ENCODE results near the gene ZNF451. TPM values are rescaled to one million over a fixed set of nuclear protein-coding genes. Genes with fewer than 3 reads are reported as not detected.
A peak's percentile ranks its signal among the peaks of the same experiment; 100 is the strongest.

Gene ZNF451
- total RNA-seq, 1 experiment from 2014 or later: 92.3 TPM

GRCh38 chr6:57163956-57164355 lies 74.0 kb downstream of the ZNF451 start:
- Histone ChIP-seq H3K9ac (ENCODE audit: low read length) (no peak overlapping the region), H3K27ac (ENCODE audit: low read length) (no peak overlapping the region), H3K9me2 (replicated peaks; ENCODE audit: insufficient read depth, low read length) (no peaks in the 10 kb centered on the region), H3K4me2 (ENCODE audit: low read depth, low read length, poor library complexity, severe bottlenecking) (no peak overlapping the region), H3K4me1 (ENCODE audit: low read length) (peaks cover 3% of the 10 kb centered on the region; the same call in 1 of the 2 replicates), H3K27me3 (ENCODE audit: low read length) (no peaks in the 10 kb centered on the region), H4K20me1 (ENCODE audit: insufficient read depth, low read depth, low read length) (no peaks in the 10 kb centered on the region), H3K79me2 (ENCODE audit: low read length) (peaks cover 7% of the 10 kb centered on the region; the same call in 1 of the 2 replicates), H3K9me3 (ENCODE audit: low read length) (peaks cover 3% of the 10 kb centered on the region; the same call in 1 of the 2 replicates), H3K4me3 (ENCODE audit: low read length) (no peak overlapping the region), H3K36me3 (ENCODE audit: insufficient read depth, low read length) (peaks cover 35% of the 10 kb centered on the region), H2AFZ (ENCODE audit: low read length) (no peak overlapping the region)
- DNase-seq: no peak

- H3K4me3 ChIP-seq (ENCODE audit: low read length): no peak overlapping the region
- no peak overlapping the region for H3K27ac ChIP-seq (ENCODE audit: low read length)
- peaks cover 3% of the 10 kb centered on the region; the same call in 1 of the 2 replicates for H3K9me3 ChIP-seq (ENCODE audit: low read length)
- no peaks in the 10 kb centered on the region for H3K27me3 ChIP-seq (ENCODE audit: low read length)
- H2AFZ ChIP-seq (ENCODE audit: low read length): no peak overlapping the region
- H3K4me2 ChIP-seq (ENCODE audit: low read depth, low read length, poor library complexity, severe bottlenecking): no peak overlapping the region
- peaks cover 3% of the 10 kb centered on the region; the same call in 1 of the 2 replicates for H3K4me1 ChIP-seq (ENCODE audit: low read length)
- no peak for DNase-seq
- H3K36me3 ChIP-seq (ENCODE audit: insufficient read depth, low read length): peaks cover 35% of the 10 kb centered on the region
- peaks cover 7% of the 10 kb centered on the region; the same call in 1 of the 2 replicates for H3K79me2 ChIP-seq (ENCODE audit: low read length)
- no peaks in the 10 kb centered on the region for H3K9me2 ChIP-seq (replicated peaks; ENCODE audit: insufficient read depth, low read length)
- H3K9ac ChIP-seq (ENCODE audit: low read length): no peak overlapping the region
- no peaks in the 10 kb centered on the region for H4K20me1 ChIP-seq (ENCODE audit: insufficient read depth, low read depth, low read length)
These were observed 75.1 kb downstream of the ZNF451 start for GRCh38 chr6:57165080-57165479.

GRCh38 chr6:57172136-57173055 lies 82.4 kb downstream of the ZNF451 start, which contains the start of gene BAG2:
TSS of gene BAG2 (plus strand) at chr6:57172326. CDS start at chr6:57172698, 372 bp downstream.
- H3K27ac ChIP-seq (ENCODE audit: low read length): peak within 1 kb of the TSS; percentile 74
- H3K9me2 ChIP-seq (replicated peaks; ENCODE audit: insufficient read depth, low read length): no peaks in the 10 kb centered on the region
- no peaks in the 10 kb centered on the region for H3K9me3 ChIP-seq (ENCODE audit: low read length)
- peak within 1 kb of the TSS; percentile 92 for H3K4me2 ChIP-seq (ENCODE audit: low read depth, low read length, poor library complexity, severe bottlenecking)
- no peaks in the 10 kb centered on the region for H4K20me1 ChIP-seq (ENCODE audit: insufficient read depth, low read depth, low read length)
- no peaks in the 10 kb centered on the region for H3K27me3 ChIP-seq (ENCODE audit: low read length)
- peaks cover 15% of the 10 kb centered on the region; the same call in 1 of the 2 replicates for H3K36me3 ChIP-seq (ENCODE audit: insufficient read depth, low read length)
- H3K4me3 ChIP-seq (ENCODE audit: low read length): peak within 1 kb of the TSS; percentile 82
- peak within 1 kb of the TSS; percentile 95 for H3K9ac ChIP-seq (ENCODE audit: low read length)
- DNase-seq: peak; percentile 97
- peaks cover 38% of the 10 kb centered on the region for H3K4me1 ChIP-seq (ENCODE audit: low read length)
- peak within 1 kb of the TSS; percentile 72; the same call in 1 of the 2 replicates for H2AFZ ChIP-seq (ENCODE audit: low read length)
- peaks cover 62% of the 10 kb centered on the region for H3K79me2 ChIP-seq (ENCODE audit: low read length)

- Histone ChIP-seq H3K4me2 (ENCODE audit: low read depth, low read length, poor library complexity, severe bottlenecking) (peak overlapping the region; percentile 92), H2AFZ (ENCODE audit: low read length) (no peak overlapping the region), H3K9ac (ENCODE audit: low read length) (peak overlapping the region; percentile 95), H3K4me1 (ENCODE audit: low read length) (peaks cover 36% of the 10 kb centered on the region), H3K9me2 (replicated peaks; ENCODE audit: insufficient read depth, low read length) (no peaks in the 10 kb centered on the region), H4K20me1 (ENCODE audit: insufficient read depth, low read depth, low read length) (no peaks in the 10 kb centered on the region), H3K79me2 (ENCODE audit: low read length) (peaks cover 68% of the 10 kb centered on the region), H3K27ac (ENCODE audit: low read length) (peak overlapping the region; percentile 74), H3K4me3 (ENCODE audit: low read length) (peak overlapping the region; percentile 82), H3K36me3 (ENCODE audit: insufficient read depth, low read length) (peaks cover 13% of the 10 kb centered on the region; the same call in 1 of the 2 replicates), H3K9me3 (ENCODE audit: low read length) (no peaks in the 10 kb centered on the region), H3K27me3 (ENCODE audit: low read length) (no peaks in the 10 kb centered on the region)
- peak; percentile 84 for DNase-seq
These were observed 83.3 kb downstream of the ZNF451 start for GRCh38 chr6:57173056-57173885.

GRCh38 chr6:57173886-57174510 lies 84.0 kb downstream of the ZNF451 start:
- Histone ChIP-seq H2AFZ (ENCODE audit: low read length) (no peak overlapping the region), H3K4me2 (ENCODE audit: low read depth, low read length, poor library complexity, severe bottlenecking) (peak overlapping the region; percentile 92), H3K9me3 (ENCODE audit: low read length) (no peaks in the 10 kb centered on the region), H3K79me2 (ENCODE audit: low read length) (peaks cover 73% of the 10 kb centered on the region), H3K4me1 (ENCODE audit: low read length) (peaks cover 38% of the 10 kb centered on the region), H3K36me3 (ENCODE audit: insufficient read depth, low read length) (peaks cover 7% of the 10 kb centered on the region; the same call in 1 of the 2 replicates), H3K4me3 (ENCODE audit: low read length) (peak overlapping the region; percentile 82), H3K9me2 (replicated peaks; ENCODE audit: insufficient read depth, low read length) (no peaks in the 10 kb centered on the region), H3K9ac (ENCODE audit: low read length) (peak overlapping the region; percentile 95), H3K27me3 (ENCODE audit: low read length) (no peaks in the 10 kb centered on the region), H3K27ac (ENCODE audit: low read length) (peak overlapping the region; percentile 74), H4K20me1 (ENCODE audit: insufficient read depth, low read depth, low read length) (no peaks in the 10 kb centered on the region)
- DNase-seq: peak; percentile 54

- peaks cover 78% of the 10 kb centered on the region for H3K79me2 ChIP-seq (ENCODE audit: low read length)
- peak overlapping the region; percentile 74 for H3K27ac ChIP-seq (ENCODE audit: low read length)
- H4K20me1 ChIP-seq (ENCODE audit: insufficient read depth, low read depth, low read length): no peaks in the 10 kb centered on the region
- H3K4me2 ChIP-seq (ENCODE audit: low read depth, low read length, poor library complexity, severe bottlenecking): peak overlapping the region; percentile 92
- no peaks in the 10 kb centered on the region for H3K9me3 ChIP-seq (ENCODE audit: low read length)
- peak overlapping the region; percentile 95 for H3K9ac ChIP-seq (ENCODE audit: low read length)
- no peaks in the 10 kb centered on the region for H3K9me2 ChIP-seq (replicated peaks; ENCODE audit: insufficient read depth, low read length)
- DNase-seq: no peak
- H3K4me1 ChIP-seq (ENCODE audit: low read length): peaks cover 38% of the 10 kb centered on the region
- peaks cover 9% of the 10 kb centered on the region; the same call in 1 of the 2 replicates for H3K36me3 ChIP-seq (ENCODE audit: insufficient read depth, low read length)
- no peaks in the 10 kb centered on the region for H3K27me3 ChIP-seq (ENCODE audit: low read length)
- H2AFZ ChIP-seq (ENCODE audit: low read length): no peak overlapping the region
- peak overlapping the region; percentile 82 for H3K4me3 ChIP-seq (ENCODE audit: low read length)
These were observed 84.5 kb downstream of the ZNF451 start for GRCh38 chr6:57174511-57174907.

GRCh38 chr6:57177545-57178265 lies 87.7 kb downstream of the ZNF451 start:
- no peaks in the 10 kb centered on the region for H3K9me3 ChIP-seq (ENCODE audit: low read length)
- H3K9ac ChIP-seq (ENCODE audit: low read length): no peak overlapping the region
- H3K4me2 ChIP-seq (ENCODE audit: low read depth, low read length, poor library complexity, severe bottlenecking): no peak overlapping the region

More at GRCh38 chr6:57177545-57178265, 87.7 kb downstream of the ZNF451 start:
- 0 out of 2 replicates have a peak, but pooled peaks cover 3% of the 10 kb centered on the region for H4K20me1 ChIP-seq (ENCODE audit: insufficient read depth, low read depth, low read length)
- H3K27ac ChIP-seq (ENCODE audit: low read length): no peak overlapping the region
- no peaks in the 10 kb centered on the region for H3K9me2 ChIP-seq (replicated peaks; ENCODE audit: insufficient read depth, low read length)
- H3K36me3 ChIP-seq (ENCODE audit: insufficient read depth, low read length): peaks cover 18% of the 10 kb centered on the region; the same call in 1 of the 2 replicates
- H3K4me3 ChIP-seq (ENCODE audit: low read length): no peak overlapping the region
- H3K79me2 ChIP-seq (ENCODE audit: low read length): peaks cover 96% of the 10 kb centered on the region
- DNase-seq: no peak
- H2AFZ ChIP-seq (ENCODE audit: low read length): no peak overlapping the region
- H3K27me3 ChIP-seq (ENCODE audit: low read length): no peaks in the 10 kb centered on the region
- peaks cover 32% of the 10 kb centered on the region for H3K4me1 ChIP-seq (ENCODE audit: low read length)
